Measurements from ENCODE around the gene OR2T3.
"Not testable (repeated sequence)": the region's sequence is repeated elsewhere in the genome, so short reads cannot be mapped to it uniquely, and the experiment has no call there.

OR2T3 gene

GRCh38 chr1:248473051-248473450 lies at the start of gene OR2T3:
Gene OR2T3 (plus strand): TSS chr1:248473351. CDS start chr1:248473351, 0 bp downstream.
- not testable (repeated sequence) for DNase-seq (ENCODE audit: low read depth)

GRCh38 chr1:248427526-248428191 lies 45.5 kb upstream of the OR2T3 start:
- DNase-seq (ENCODE audit: low read depth) = not testable (repeated sequence)

GRCh38 chr1:248428192-248428533 lies 45.0 kb upstream of the OR2T3 start:
- not testable (repeated sequence) for DNase-seq (ENCODE audit: low read depth)

- not testable (repeated sequence) for DNase-seq (ENCODE audit: low read depth)
Measured at GRCh38 chr1:248431683-248432082, 41.5 kb upstream of the OR2T3 start.

- not testable (repeated sequence) for DNase-seq (ENCODE audit: low read depth)
Measured at GRCh38 chr1:248432201-248432600, 41.0 kb upstream of the OR2T3 start.

- not testable (repeated sequence) for DNase-seq (ENCODE audit: low read depth)
Measured at GRCh38 chr1:248433811-248434415, 39.2 kb upstream of the OR2T3 start.

- DNase-seq (ENCODE audit: low read depth) = not testable (repeated sequence)
Measured at GRCh38 chr1:248434913-248435312, 38.2 kb upstream of the OR2T3 start.

GRCh38 chr1:248436303-248436702 lies 36.8 kb upstream of the OR2T3 start:
- not testable (repeated sequence) for DNase-seq (ENCODE audit: low read depth)

GRCh38 chr1:248438668-248439067 lies 34.5 kb upstream of the OR2T3 start:
- DNase-seq (ENCODE audit: low read depth) = not testable (repeated sequence)

GRCh38 chr1:248439283-248439682 lies 33.9 kb upstream of the OR2T3 start:
- not testable (repeated sequence) for DNase-seq (ENCODE audit: low read depth)

- not testable (repeated sequence) for DNase-seq (ENCODE audit: low read depth)
Measured at GRCh38 chr1:248442500-248443277, 30.5 kb upstream of the OR2T3 start.

- not testable (repeated sequence) for DNase-seq (ENCODE audit: low read depth)
Measured at GRCh38 chr1:248444603-248445002, 28.5 kb upstream of the OR2T3 start.

- not testable (repeated sequence) for DNase-seq (ENCODE audit: low read depth)
Measured at GRCh38 chr1:248445399-248445798, 27.8 kb upstream of the OR2T3 start, which contains the start of gene OR2T2. Gene OR2T2 (plus strand): TSS chr1:248445637. CDS start chr1:248452798, 7,161 bp downstream.

GRCh38 chr1:248448409-248449074 lies 24.6 kb upstream of the OR2T3 start:
- DNase-seq (ENCODE audit: low read depth) = not testable (repeated sequence)

GRCh38 chr1:248449821-248450465 lies 23.2 kb upstream of the OR2T3 start:
- not testable (repeated sequence) for DNase-seq (ENCODE audit: low read depth)

GRCh38 chr1:248450466-248451145 lies 22.5 kb upstream of the OR2T3 start:
- not testable (repeated sequence) for DNase-seq (ENCODE audit: low read depth)

- not testable (repeated sequence) for DNase-seq (ENCODE audit: low read depth)
Measured at GRCh38 chr1:248453619-248454018, 19.5 kb upstream of the OR2T3 start.

GRCh38 chr1:248455045-248455444 lies 18.1 kb upstream of the OR2T3 start:
- not testable (repeated sequence) for DNase-seq (ENCODE audit: low read depth)

GRCh38 chr1:248456635-248457034 lies 16.5 kb upstream of the OR2T3 start:
- not testable (repeated sequence) for DNase-seq (ENCODE audit: low read depth)

GRCh38 chr1:248459117-248459516 lies 14.0 kb upstream of the OR2T3 start:
- not testable (repeated sequence) for DNase-seq (ENCODE audit: low read depth)

GRCh38 chr1:248471154-248471553 lies 2.0 kb upstream of the OR2T3 start:
- DNase-seq (ENCODE audit: low read depth) = no peak
